Esophagus muscularis mucosa (tissue), 4 donors: ENCODE measurements around the gene ZSCAN16. TPM values are rescaled to one million over a fixed set of nuclear protein-coding genes. Genes with fewer than 3 reads are reported as not detected.

ENCODE experiments used
- DNase-seq: peaks from one replicate; pipeline ENCODE4 v3.0.0-alpha.2; 2017; ENCODE audit errors: extremely low spot score
- H3K27ac ChIP-seq, 4 donors: fragments of 200-600 bp; sonication (generic); replicated peaks in 1 of 4; 1 replicate in 3 of 4; 2 replicates in 1 of 4; pipeline ENCODE4 v1.5.1; 2016 to 2019; ENCODE audit warnings: mild to moderate bottlenecking in 1 of 4
- H3K27me3 ChIP-seq, 4 donors: fragments of 200-600 bp; sonication (generic); one replicate each; pipeline versions ENCODE4 v1.5.1 to v1.6.0; 2016 to 2019
- H3K36me3 ChIP-seq, 4 donors: fragments of 200-600 bp; sonication (generic); one replicate each; pipeline ENCODE4 v1.5.1; 2016 to 2019
- H3K4me1 ChIP-seq, 4 donors: fragments of 200-600 bp; sonication (generic); one replicate each; pipeline ENCODE4 v1.5.1; 2016 to 2019
- H3K4me3 ChIP-seq, 4 donors: fragments of 200-600 bp; sonication (generic); 1 replicate in 2 of 4; 2 replicates in 2 of 4; pipeline ENCODE4 v1.5.1; 2016 to 2019; ENCODE audit warnings: mild to moderate bottlenecking in 4 of 4, moderate library complexity in 1 of 4
- H3K9me3 ChIP-seq, 4 donors: fragments of 200-600 bp; sonication (generic); 1 replicate in 3 of 4; 2 replicates in 1 of 4; pipeline ENCODE4 v1.5.1; 2016 to 2019
- CTCF ChIP-seq, 3 experiments: fragments of 200-600 bp in 2 of 3; fragments of 450-650 bp in 1 of 3; sonication (generic) in 2 of 3; IDR thresholded peaks; one replicate each; pipeline ENCODE4 v1.5.1; 2017 to 2019; ENCODE audit warnings: antibody characterized with exemption in 3 of 3, mild to moderate bottlenecking in 2 of 3, moderate library complexity in 1 of 3
- EP300 ChIP-seq: sonication (generic); formaldehyde crosslinking; IDR thresholded peaks from one replicate; pipeline ENCODE4 v1.6.1; 2017; ENCODE audit warnings: antibody characterized with exemption
- POLR2A ChIP-seq: fragments of 450-650 bp; IDR thresholded peaks from one replicate; pipeline ENCODE4 v1.6.1; 2017; ENCODE audit warnings: antibody characterized with exemption, moderate library complexity, mild to moderate bottlenecking, low read depth
- POLR2AphosphoS5 ChIP-seq, 2 donors: sonication (generic); formaldehyde crosslinking; IDR thresholded peaks; one replicate each; pipeline ENCODE4 v1.6.1; 2017; ENCODE audit warnings: antibody characterized with exemption in 2 of 2
- WGBS: methylation state at CpG from one replicate; pipeline ENCODE4 v1.1.5; 2018; 5-methylcytosine and 5-hydroxymethylcytosine counted together
- intact Hi-C: fragments of 100-400 bp; cut with DNase I; formaldehyde crosslinking; loops from one replicate; pipeline ENCODE4 v1.15.1; 2023
- total RNA-seq, 4 donors: library from RNA; depleted of rRNA; stranded (reverse); fragments of >200 nt; gene quantifications; one replicate each; pipeline versions ENCODE4 v1.1.0 to v1.2.1, GENCODE V29; 2016

ZSCAN16 gene
- total RNA-seq, 4 donors from 2014 or later: 2.9 to 7.4 (median 3.4) TPM

GRCh38 chr6:28142446-28142845 is 18.0 kb downstream of the ZSCAN16 start:
- peaks cover 35 to 47% (median 46%) of the 10 kb centered on the region in 4 donors for H3K4me1 ChIP-seq
- H3K27me3 ChIP-seq: no peaks in the 10 kb centered on the region
- H3K4me3 ChIP-seq: peak overlapping the region; percentile 74 to 90 (median 82)
- H3K36me3 ChIP-seq: peaks cover 0 to 26% (median 15%) of the 10 kb centered on the region in 4 donors
- intact Hi-C loops: loop anchor here (5.0 kb wide), 3 partner anchors 85 to 215 kb away; partner anchors contain the start of genes ZSCAN26 and ZSCAN9
- DNase-seq: no peak
- H3K9me3 ChIP-seq: no peaks in the 10 kb centered on the region
- 14% methylated on average over 4 of the region's 4 CpGs for WGBS
- TF ChIP-seq POLR2A (no peak), POLR2AphosphoS5 (IDR thresholded peaks at IDR 0.05) (no peak), CTCF (IDR thresholded peaks at IDR 0.05) (no peak), EP300 (no peak)
- H3K27ac ChIP-seq: peak overlapping the region in 3 of 4 donors; percentile 76 to 83 (median 77)

GRCh38 chr6:28145231-28145630 is 20.8 kb downstream of the ZSCAN16 start:
- H3K36me3 ChIP-seq: peaks cover 22 to 52% (median 36%) of the 10 kb centered on the region in 4 donors
- WGBS: 100% methylated on average over 1 of the region's 1 CpG
- H3K9me3 ChIP-seq: no peaks in the 10 kb centered on the region
- no peak overlapping the region for H3K4me3 ChIP-seq
- H3K27ac ChIP-seq: no peak overlapping the region
- no peaks in the 10 kb centered on the region for H3K27me3 ChIP-seq
- TF ChIP-seq CTCF (IDR thresholded peaks at IDR 0.05) (no peak), EP300 (no peak), POLR2A (no peak), POLR2AphosphoS5 (IDR thresholded peaks at IDR 0.05) (no peak)
- no peak for DNase-seq
- H3K4me1 ChIP-seq: peaks cover 26 to 40% (median 37%) of the 10 kb centered on the region in 4 donors
- intact Hi-C loops: no loop called here

- H3K27ac ChIP-seq: no peak overlapping the region
- TF ChIP-seq POLR2AphosphoS5 (IDR thresholded peaks at IDR 0.05) (no peak), CTCF (IDR thresholded peaks at IDR 0.05) (no peak), EP300 (no peak), POLR2A (no peak)
- H3K4me1 ChIP-seq: no peaks in the 10 kb centered on the region
- DNase-seq: no peak
- peaks cover 58 to 98% (median 88%) of the 10 kb centered on the region in 4 donors for H3K36me3 ChIP-seq
- H3K4me3 ChIP-seq: no peak overlapping the region
- 86% methylated on average over 2 of the region's 2 CpGs for WGBS
- no peaks in the 10 kb centered on the region for H3K9me3 ChIP-seq
- intact Hi-C loops: no loop called here
- H3K27me3 ChIP-seq: no peaks in the 10 kb centered on the region
Measured at GRCh38 chr6:28152531-28152930, 28.1 kb downstream of the ZSCAN16 start.

GRCh38 chr6:28153546-28153945 is 29.1 kb downstream of the ZSCAN16 start:
- no peak for DNase-seq
- H3K4me3 ChIP-seq: no peak overlapping the region
- H3K4me1 ChIP-seq: no peaks in the 10 kb centered on the region
- no peak overlapping the region for H3K27ac ChIP-seq
- no peaks in the 10 kb centered on the region for H3K9me3 ChIP-seq
- peaks cover 53 to 99% (median 87%) of the 10 kb centered on the region in 4 donors for H3K36me3 ChIP-seq
- TF ChIP-seq EP300: no peak
- TF ChIP-seq CTCF (IDR thresholded peaks at IDR 0.05): no peak
- no peak for TF ChIP-seq POLR2A
- TF ChIP-seq POLR2AphosphoS5 (IDR thresholded peaks at IDR 0.05): no peak
- no peaks in the 10 kb centered on the region for H3K27me3 ChIP-seq
- intact Hi-C loops: no loop called here
- WGBS: 83% methylated on average over 1 of the region's 1 CpG

DNA sequence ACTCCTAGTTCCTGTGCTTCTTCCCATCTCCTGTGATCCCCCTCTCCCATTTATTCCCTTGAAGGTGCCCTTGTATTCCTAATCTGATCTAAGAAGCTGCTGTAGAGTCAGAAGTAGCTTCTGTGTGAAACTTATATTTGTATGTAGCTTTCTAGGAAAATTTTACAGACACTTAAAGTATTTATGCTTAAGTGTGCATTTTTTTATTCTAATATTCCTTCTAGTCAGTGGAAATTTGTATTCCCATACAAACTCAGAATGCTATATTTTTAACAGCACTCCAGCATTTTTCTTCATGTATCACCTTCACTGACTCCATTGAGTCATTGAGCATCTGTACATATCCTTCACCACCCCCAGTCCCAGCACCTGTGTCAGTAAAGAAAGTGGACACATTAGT is 29.9 kb downstream of the ZSCAN16 start:
- H3K27ac ChIP-seq: no peak overlapping the region
- no peaks in the 10 kb centered on the region for H3K4me1 ChIP-seq
- H3K4me3 ChIP-seq: no peak overlapping the region
- H3K9me3 ChIP-seq: no peaks in the 10 kb centered on the region
- no peak for DNase-seq
- H3K36me3 ChIP-seq: peaks cover 45 to 96% (median 79%) of the 10 kb centered on the region in 4 donors
- H3K27me3 ChIP-seq: no peaks in the 10 kb centered on the region
- no peak for TF ChIP-seq EP300
- TF ChIP-seq POLR2AphosphoS5 (IDR thresholded peaks at IDR 0.05): no peak
- no peak for TF ChIP-seq CTCF (IDR thresholded peaks at IDR 0.05)
- no peak for TF ChIP-seq POLR2A
- intact Hi-C loops: no loop called here
